HG03354 (cell line): ENCODE data around the gene PPP1R16B.
A peak's percentile ranks its signal among the peaks of the same experiment; 100 is the strongest.
"Not testable (repeated sequence)": the region's sequence is repeated elsewhere in the genome, so short reads cannot be mapped to it uniquely, and the experiment has no call there.

Source experiments
- ATAC-seq: cut with Tn5 transposase; IDR thresholded peaks from one replicate; pipeline ENCODE4 v1.9.1; 2021; ENCODE audit warnings: mild to moderate bottlenecking; ENCODE audit not compliant: unreplicated experiment, poor library complexity, severe bottlenecking

PPP1R16B gene

DNA sequence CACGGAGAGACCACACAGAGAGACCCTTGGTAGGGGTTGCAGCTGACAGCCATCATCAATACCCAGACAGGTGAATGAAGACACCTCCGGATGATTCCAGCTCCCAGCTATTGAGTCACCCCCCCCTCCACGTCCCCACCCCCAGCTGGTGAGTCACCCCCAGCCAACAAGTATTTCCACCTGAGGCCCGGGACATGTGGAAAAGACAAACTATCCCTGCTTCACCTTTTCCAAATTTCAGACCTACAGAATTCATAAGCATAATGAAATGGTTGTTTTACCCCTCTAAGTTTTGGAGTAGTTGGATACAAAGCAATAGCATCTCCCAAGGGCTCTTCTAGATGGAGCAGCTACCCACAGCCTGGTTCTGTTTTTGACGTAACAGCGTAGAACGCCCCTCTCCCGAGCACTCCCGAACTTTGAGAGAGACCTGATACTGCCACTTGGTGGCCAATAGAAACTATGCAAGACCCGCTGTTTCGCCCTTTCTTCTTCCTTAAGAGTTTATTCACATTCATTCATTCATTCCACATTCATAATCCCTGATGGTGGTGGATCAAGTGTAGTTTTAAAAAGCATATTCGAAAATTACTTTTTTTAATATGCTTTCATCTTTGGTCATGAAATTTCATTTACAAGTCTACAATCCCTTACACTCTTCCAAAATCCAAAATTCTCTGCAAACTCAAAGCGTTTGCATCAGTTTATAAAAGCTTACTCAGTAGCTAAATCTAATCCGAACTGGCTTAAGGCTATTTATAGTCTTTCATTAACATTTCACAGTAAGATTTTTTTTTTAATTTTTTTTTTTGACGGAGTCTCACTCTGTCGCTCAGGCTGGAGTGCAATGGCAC is 15.1 kb upstream of the PPP1R16B start:
- no peak for ATAC-seq

DNA sequence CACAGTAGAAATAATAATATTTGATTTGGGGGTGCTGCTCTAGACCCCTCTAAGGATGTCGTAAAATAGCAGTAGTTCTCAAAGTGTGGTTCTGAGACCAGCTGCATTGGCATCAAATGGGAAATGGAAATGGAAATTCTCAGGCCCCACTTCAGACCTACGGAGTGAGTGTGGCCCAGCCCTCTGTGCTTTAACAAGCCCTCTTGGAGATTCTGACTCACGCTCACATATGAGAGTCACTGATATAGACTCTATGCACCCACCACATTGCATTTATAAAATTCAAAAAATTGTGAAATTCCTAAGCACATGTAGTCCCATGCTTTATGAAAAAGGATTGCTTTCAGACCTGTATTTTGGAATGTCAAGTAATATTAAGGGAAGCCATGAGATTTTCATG is 14.2 kb upstream of the PPP1R16B start:
- no peak for ATAC-seq

DNA sequence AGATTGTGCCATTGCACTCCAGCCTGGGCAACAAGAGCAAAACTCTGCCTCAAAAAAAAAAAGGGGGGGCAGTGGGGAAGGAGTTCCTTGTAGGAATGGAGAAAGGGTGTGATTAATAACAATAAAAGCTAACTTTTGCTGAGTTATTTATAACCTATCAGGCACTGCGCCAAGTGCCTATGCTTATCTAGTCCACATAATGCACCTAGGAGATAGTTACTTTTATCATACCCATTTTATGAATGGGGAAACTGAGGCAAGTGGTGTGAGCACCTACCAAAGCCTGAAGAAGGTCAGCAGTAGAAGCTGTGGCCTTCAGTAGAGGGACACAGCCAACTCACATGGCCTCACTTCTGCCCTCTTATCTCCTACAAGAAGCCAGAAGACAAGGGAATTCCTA is 13.6 kb upstream of the PPP1R16B start:
- no peak for ATAC-seq

DNA sequence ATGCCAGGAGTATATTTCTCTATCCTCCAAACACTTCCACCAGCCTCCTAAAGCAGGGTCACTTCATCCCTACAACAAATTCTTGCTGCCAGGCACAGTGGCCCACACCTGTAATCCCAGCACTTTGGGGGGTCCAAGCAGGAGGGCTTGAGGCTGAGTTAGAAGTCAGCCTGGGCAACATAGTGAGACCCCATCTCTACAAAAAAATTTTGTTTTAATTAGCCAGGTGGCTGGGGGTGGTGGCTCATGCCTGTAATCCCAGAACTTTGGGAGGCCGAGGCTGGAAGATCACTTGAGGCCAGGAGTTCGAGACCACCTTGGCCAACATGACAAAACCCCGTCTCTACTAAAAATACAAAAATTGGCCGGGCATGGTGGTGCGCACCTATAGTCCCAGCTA is 11.4 kb upstream of the PPP1R16B start:
- ATAC-seq, result not testable (repeated sequence)

DNA sequence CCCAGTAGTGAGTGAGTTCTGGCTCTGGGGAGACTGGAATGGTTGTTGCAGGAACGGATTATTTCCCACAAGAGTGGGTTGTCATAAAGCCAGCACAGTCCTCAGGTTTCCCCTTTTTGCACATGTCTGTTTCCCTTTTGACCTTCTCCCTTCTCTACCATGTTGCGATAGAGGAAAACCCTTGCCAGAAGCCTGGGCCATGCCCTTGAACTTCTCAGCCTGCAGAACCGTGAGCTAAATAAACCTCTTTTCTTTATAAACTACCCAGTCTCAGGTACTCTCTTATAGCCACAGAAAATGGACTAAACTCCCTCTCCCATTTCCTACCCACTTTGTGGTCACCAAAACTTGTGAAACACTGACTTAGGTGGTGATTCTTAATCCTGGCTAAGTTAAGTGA is 7.2 kb upstream of the PPP1R16B start:
- no peak for ATAC-seq

DNA sequence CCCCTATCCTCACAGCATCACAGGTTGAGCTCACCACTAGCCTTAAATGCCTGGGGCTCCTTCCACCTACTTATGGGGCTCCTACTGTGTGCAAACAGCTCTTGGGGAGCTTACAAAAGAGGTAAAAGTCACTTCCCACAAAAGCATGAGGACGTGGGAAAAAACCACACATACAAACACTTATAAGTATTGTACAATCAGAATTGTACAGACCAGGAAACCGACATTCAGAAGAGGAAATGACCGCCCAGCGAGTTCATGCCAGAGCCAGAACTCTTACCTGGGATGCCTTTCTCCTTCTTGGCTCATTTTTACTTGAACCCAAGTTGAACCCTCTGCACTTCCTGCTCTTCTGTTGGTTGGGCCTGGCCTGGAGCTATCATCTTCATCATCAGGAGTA is 6.3 kb upstream of the PPP1R16B start:
- ATAC-seq, result no peak

DNA sequence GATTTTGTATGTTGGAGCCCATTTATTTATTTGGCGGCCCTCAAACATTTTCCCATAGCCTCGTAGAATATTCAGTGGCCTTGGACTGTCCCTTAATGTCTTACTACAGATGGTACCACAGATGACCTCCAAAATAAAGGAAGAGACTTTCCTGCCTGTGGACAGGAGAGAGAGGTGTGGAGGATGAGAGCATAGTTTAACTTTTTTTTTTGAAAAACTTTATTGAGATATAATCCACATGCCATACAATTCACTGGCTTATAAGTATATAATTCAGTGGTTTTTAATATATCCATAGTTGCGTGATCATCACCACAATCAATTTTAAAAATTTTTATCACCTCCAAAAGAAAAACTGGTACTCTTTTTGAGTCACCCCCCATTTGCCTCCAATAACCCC is 4.6 kb upstream of the PPP1R16B start:
- no peak for ATAC-seq

DNA sequence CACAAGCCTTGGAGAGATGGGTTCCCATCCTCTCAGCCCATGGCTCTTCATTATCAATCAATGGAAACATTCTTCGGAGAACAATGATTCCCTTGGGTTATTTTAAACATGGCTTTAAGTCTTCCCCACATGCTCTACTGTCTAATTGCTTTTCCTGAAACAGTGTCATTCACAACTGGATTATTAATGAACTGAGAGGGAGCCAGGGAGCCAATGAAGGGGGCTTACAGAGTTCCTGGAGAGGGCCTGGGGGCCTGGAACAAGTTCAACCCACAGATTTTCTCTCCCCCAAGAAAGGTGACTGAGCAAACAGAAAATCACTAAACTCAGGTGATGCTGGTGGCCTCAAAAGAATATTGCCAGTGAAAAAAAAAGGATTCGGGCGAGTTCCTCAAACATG is 1.3 kb upstream of the PPP1R16B start:
- no peak for ATAC-seq

DNA sequence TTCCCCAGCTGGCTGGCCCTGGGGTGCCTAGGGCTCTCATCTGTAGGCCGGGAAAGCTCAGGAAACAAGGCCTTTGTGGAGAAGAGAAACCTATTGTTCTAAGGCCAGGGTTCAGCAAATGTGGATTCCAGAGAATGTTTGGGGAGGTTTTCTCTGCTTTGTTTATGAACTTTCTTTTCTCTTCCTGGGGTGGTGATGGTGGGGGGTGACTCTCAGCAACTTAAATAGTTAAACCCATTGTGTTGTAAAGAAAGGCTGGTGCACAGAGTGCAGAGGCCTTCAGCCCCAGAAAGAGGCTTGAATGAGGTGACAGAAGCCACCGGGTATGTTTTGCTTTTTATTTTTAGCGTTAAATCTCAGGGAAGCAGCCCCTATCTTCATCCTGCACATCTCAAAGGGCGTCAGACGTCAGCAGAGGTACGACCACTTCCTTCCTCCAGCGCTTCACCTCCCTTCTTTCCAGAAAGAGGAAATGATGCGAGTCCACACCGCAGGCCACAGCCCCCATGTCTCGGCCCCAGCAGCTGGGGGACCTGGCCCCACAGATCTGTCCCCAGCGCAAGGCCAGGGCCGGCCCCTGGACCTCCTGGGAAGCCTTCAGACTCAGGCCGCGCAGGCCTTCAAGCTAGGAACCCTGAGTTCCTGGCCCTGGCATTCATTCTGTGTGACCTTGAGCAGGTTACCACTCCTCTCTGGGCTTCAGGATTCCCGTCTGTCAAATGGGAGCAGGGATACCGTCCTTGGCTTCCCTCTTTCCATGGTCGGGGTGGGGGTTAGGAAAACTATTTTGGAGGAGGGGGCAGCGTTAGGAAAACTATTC is 605 bp upstream of the PPP1R16B start:
- peak; percentile 41 for ATAC-seq

DNA sequence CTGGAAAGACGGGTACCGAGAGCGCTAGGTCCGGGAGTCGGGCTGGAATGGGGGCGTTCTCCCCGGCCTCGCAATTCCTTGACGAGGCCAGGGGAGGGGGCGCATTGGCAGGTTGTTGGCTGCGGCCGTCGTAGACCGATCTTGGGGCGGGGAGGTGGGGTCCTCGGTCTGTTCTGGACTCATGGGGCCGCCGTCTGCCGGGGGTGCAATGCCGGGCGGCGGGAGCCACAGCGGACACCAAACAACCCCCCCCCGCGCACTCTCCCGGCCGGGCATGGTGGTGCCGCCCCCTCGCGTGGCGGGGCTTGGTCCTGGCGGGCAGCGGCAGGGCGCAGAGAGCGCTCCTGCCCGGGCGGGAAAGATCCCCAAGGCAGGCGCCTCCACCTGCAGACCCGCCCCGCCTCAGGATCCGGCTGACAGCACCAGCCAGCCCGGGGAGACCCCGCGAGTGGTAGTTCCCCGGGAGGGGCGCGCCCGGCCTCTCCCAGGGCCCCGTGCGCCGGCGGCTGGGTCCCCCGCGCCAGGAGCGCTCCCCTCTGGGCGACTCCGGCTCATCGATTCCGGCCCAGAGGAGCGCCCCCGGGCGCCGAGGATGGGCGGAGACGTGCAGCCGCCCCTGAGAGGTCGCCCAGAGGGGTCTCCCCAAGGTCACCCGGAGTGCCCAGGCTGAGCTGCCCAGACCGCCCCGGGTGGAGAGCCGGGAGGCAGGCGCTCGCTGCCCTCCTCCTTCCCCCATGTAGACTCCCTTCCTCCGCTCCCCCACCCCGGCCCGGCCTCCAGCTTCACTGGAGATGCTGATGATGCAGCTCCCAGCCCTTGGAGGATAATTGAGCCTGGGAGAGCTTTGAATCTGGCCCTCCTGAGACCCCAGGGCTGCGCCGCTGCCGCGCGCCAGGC is 709 bp downstream of the PPP1R16B start:
- ATAC-seq, result peak; percentile 31

DNA sequence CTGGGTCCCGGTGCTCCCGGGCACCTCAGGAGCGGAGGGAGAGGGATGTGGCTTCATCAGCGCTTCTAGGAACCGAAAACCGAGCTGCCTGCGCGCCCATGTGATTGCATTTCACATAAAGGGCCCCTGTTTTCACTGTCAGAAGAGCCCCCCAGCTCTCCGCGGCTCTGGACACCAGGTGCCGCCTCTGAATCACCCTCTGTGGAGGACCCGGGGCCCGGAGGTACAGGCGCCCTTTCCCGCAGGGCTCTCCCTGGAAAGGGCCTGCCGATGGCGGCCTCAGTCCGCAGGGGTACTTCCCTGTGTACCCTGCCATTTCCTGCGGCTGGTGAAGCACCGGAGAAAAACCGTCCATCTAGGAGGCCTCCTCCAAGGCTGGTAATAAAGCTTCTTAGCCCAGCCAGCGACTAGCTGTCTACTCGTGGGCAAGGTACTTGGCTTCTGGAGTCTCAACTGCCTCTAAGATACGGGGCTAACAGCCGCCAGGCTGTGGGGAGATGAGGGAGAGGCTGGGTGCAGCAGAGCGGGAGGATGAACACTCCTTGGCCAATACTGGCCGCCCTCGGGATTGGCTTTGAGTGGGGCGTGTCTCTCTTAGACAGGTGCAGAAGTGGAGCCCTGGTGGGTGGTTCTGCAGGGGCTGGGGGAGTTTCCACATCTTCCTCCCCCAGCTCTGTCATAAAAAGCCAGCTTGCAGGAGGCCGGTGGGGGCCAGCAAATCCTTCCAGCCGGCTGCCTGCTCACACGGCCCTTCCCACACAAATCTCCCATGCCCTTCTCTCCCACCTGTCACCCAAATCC is 1.6 kb downstream of the PPP1R16B start:
- ATAC-seq, result no peak

DNA sequence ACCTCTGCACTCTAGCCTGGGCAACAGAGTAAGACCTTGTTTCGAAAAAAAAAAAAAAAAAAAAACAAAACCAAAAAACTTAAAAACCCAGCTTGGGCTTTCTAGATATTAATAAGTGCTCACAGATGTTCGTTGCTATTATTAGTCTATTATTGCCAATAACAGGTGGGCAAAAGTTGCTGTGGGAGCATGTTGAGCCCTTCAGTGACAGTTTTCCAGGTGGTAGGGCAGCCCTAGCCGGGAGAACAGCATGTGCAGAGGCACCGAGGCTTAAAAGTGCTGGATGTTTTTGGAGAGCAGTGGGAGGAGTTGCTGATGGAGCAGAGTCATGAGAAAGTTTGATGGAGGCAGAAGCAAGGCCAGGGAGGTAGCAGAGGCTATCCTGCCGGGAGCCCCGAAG is 4.4 kb downstream of the PPP1R16B start:
- ATAC-seq, result no peak

DNA sequence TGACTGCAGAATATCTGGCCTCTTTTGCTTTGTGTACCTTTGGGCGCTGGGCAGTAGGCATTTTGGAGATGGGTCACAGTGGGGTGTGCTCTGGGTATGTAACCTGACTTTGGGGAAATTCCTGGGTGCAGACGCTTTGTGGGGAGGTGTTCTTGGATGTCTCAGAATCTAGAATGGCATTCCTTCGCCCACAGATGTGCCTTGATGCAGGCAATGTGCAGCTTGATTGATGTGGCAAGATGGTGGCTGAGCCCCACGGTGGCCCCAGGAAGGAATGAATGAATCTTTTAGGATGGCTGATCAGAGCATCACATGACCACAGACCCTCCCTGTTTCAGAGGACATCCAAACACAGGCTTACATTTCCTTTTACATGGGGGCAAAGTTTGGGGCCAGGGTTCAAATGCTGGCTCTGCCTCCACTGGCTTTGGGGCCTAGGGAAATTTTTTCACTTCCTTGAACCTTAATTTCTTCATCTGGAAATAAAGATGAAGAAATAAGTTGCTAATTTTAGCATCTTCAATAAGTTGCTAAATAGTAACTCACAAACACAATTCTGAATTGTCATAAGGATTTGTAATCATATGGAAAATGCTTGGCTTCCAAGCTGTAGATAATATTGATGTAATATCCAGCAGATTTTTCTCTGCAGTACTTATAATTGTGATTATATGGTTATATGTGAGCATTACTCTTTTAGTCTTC is 5.6 kb downstream of the PPP1R16B start:
- ATAC-seq, result no peak

DNA sequence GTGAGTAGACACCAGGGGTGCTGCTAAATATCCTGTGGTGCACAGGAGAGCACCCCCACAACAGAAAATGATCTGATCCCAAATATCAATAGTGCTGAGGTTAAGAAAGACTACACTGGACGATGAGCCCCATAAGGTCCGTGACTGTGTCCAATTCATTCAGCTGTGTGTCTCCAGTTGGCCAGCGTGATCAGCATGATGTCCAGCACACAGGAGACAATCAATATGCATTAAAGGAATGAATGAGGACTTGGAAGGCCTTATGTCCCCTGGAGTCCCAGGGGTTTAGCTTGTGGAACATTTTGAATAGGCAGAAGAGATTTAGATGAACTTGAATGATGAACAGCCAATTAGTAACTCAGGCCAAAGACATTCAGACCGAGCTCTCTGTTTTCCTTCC is 6.3 kb downstream of the PPP1R16B start:
- ATAC-seq, result no peak

DNA sequence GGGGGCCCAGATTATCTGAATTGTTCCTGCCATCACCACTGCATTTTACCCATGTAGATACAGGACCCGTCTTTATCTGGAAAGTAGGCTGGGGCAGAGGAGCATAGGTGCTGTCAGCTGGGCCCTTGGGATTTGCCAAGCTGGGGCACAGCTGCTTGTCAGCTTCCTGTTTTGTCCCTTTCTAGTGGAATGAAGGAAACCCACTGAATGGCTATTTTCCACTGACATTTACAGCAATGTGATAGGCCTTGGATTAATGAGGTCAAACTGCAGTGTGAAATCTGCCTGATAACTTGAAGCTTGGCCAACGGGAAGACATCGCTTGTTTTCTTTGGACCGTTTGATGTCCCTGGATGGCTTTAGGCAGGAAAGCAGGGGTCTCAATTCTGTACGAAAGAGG is 6.7 kb downstream of the PPP1R16B start:
- ATAC-seq, result no peak

DNA sequence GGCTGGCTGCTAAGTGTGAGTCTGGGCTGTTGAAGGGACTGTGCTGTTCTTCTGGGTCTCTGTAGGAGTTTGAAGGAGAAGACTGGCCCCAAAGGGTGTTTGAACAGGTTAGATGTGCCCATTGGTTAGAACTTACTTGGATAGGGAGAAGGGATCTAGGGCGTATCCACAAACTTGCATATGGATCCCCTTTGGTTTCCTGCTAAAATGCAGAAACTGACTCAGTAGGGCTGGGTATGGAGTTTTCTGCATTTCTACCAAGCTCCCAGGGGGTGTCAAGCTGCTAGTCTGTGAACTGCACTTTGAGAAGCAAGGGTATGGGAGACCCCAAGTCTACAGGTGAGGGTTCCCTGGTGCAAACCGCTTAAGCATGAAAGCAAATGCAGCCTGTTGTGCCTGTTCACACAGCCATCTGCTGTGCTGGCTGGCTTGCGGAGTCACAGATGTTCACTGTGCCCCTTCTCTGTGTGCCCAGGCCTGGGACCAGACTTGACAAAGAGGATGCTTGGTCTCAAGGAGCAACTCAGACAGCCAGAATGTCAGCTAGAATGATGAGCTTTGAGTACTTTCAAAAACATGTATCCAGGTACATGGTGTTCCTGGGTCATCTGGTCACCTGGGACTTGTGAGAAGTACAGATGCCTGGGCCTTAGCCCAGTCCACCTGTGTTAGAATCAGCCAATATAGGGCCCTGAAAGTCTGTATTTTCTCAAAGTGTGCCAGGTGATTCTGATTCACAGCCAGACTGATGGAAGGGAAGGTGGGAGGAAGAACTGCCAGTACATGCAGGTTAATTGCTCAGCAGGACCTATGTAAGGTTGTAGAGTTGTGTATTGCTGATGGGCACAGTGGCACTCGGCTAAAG is 7.4 kb downstream of the PPP1R16B start:
- ATAC-seq, result no peak

DNA sequence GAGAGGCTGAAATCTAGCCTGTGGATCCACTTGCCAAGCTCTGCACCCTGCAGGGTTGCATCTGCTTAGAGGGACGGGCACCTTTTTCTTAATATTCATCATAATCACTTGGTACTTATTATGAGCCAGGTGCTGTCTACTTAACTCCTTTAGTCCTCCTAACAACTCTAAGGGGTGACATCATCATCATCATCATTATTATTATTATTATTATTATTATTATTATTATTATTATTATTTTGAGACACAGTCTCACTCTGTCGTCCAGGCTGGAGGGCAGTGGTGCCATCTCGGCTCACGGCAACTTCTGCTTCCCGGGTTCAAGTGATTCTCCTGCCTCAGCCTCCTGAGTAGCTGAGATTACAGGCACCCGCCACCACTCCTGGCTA is 8.1 kb downstream of the PPP1R16B start:
- not testable (repeated sequence) for ATAC-seq

DNA sequence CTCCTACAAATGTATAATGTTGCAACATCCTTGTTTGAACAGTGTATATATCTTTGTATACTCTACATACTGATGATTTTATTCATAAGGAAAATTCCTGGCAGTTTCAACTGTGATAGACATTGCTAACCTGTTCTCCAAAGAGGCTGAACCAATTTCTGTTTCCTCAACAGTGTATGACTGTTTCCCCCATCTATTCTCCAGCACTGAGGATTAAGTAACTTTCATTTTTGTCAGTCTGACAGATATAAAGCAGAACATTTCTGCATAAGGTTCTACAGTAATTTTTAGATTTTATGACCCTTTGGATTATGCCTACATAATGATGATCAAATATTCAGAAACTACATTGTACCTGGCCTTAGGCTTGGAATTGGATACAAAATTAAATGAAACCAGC is 9.9 kb downstream of the PPP1R16B start:
- no peak for ATAC-seq
